Uterus (tissue), 4 donors: ENCODE results near the gene SIN3A. TPM values are rescaled to one million over a fixed set of nuclear protein-coding genes. Genes with fewer than 3 reads are reported as not detected.
A peak's percentile ranks its signal among the peaks of the same experiment; 100 is the strongest.
"Not testable (repeated sequence)": the region's sequence is repeated elsewhere in the genome, so short reads cannot be mapped to it uniquely, and the experiment has no call there.

Experiments used
- DNase-seq, 2 donors: peaks; one replicate each; pipeline ENCODE4 v3.0.0-alpha.2; 2019 to 2020
- H3K27ac ChIP-seq, 2 donors: fragments of 200-600 bp; sonication (generic); 1 replicate in 1 of 2; 2 replicates in 1 of 2; pipeline ENCODE4 v1.5.1; 2016 to 2018
- H3K27me3 ChIP-seq, 2 donors: fragments of 200-600 bp; sonication (generic); one replicate each; pipeline ENCODE4 v1.5.1; 2018 to 2019; ENCODE audit warnings: control low read depth in 1 of 2
- H3K36me3 ChIP-seq, 2 donors: fragments of 200-600 bp; sonication (generic); one replicate each; pipeline ENCODE4 v1.5.1; 2019; ENCODE audit warnings: control low read depth in 1 of 2
- H3K4me1 ChIP-seq, 2 donors: fragments of 200-600 bp; sonication (generic); one replicate each; pipeline ENCODE4 v1.5.1; 2018 to 2019; ENCODE audit warnings: control low read depth in 1 of 2
- H3K4me3 ChIP-seq, 2 donors: fragments of 200-600 bp; sonication (generic); 1 replicate in 1 of 2; 2 replicates in 1 of 2; pipeline ENCODE4 v1.5.1; 2018 to 2019; ENCODE audit warnings: mild to moderate bottlenecking in 1 of 2
- H3K9me3 ChIP-seq, 2 donors: fragments of 200-600 bp; sonication (generic); one replicate each; pipeline ENCODE4 v1.5.1; 2019; ENCODE audit warnings: control low read depth in 1 of 2
- POLR2A ChIP-seq, 2 donors: fragments of 450-650 bp; IDR thresholded peaks; one replicate each; pipeline ENCODE4 v1.6.1; 2016; ENCODE audit warnings: antibody characterized with exemption in 2 of 2, mild to moderate bottlenecking in 1 of 2, moderate library complexity in 1 of 2
- intact Hi-C: fragments of 100-400 bp; cut with DNase I; formaldehyde crosslinking; loops from one replicate; pipeline ENCODE4 v1.15.1; 2023; ENCODE audit warnings: low total_unique reads
- total RNA-seq, 4 donors: library from RNA; depleted of rRNA in 3 of 4; stranded (reverse); fragments of >200 nt in 3 of 4; gene quantifications; one replicate each; pipeline versions ENCODE4 v1.1.0 to v1.2.4, GENCODE V29; 2014 to 2023
- TF ChIP-seq, protein P1 (sequence below), 4 experiments: fragments of 200-600 bp in 2 of 4; fragments of 450-650 bp in 2 of 4; sonication (generic) in 2 of 4; IDR thresholded peaks; one replicate each; pipeline ENCODE4 v1.5.1; 2016 to 2019; ENCODE audit warnings: antibody characterized with exemption in 4 of 4, mild to moderate bottlenecking in 2 of 4, moderate library complexity in 1 of 4
- donor health status: DM: yes; HTN: yes; CAD: no.

SIN3A gene
- total RNA-seq, 4 donors from 2014 or later = 20.3 to 116 (median 55.2) TPM

DNA sequence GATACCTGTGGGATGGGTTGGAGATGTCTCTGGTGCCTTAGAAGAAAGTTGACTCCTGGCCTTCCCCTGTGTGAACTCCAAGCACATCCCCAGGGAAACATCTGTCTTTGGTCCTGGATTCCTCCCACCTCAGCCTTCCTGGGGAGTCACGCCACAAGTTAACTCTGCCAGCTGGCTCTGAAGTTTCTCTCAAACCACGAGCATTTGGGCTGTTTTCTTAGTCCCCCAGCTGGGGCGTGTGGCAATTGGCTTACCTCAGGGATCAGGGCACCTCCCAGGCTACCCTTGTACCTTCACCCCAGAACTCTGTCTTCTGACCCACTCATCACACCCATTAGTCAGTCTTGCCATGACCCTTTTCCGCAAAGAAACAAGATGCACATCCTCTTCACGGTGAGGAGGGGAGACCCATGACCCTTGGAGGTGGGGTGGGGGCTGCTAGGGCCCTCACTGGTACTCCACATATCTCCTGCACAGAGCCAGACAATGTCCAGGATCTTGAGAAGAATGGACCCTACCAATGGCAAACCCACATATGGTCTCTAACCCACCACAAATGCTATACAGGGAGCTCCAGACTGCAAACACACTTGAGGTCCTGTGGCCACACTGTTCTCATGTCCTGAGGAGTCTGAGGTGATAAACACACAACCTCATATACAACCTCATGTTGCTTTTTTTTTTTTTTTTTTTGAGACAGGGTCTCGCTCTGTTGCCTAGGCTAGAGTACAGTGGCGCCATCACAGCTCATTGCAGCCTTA lies 100.7 kb downstream of the SIN3A start:
- TF ChIP-seq, protein P1, sequence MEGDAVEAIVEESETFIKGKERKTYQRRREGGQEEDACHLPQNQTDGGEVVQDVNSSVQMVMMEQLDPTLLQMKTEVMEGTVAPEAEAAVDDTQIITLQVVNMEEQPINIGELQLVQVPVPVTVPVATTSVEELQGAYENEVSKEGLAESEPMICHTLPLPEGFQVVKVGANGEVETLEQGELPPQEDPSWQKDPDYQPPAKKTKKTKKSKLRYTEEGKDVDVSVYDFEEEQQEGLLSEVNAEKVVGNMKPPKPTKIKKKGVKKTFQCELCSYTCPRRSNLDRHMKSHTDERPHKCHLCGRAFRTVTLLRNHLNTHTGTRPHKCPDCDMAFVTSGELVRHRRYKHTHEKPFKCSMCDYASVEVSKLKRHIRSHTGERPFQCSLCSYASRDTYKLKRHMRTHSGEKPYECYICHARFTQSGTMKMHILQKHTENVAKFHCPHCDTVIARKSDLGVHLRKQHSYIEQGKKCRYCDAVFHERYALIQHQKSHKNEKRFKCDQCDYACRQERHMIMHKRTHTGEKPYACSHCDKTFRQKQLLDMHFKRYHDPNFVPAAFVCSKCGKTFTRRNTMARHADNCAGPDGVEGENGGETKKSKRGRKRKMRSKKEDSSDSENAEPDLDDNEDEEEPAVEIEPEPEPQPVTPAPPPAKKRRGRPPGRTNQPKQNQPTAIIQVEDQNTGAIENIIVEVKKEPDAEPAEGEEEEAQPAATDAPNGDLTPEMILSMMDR (IDR thresholded peaks at IDR 0.05) = no peak
- no peak for TF ChIP-seq POLR2A (IDR thresholded peaks at IDR 0.05)
- Histone ChIP-seq H3K36me3 (no peaks in the 10 kb centered on the region), H3K27me3 (no peaks in the 10 kb centered on the region), H3K4me3 (no peak overlapping the region), H3K27ac (no peak overlapping the region), H3K9me3 (no peaks in the 10 kb centered on the region), H3K4me1 (peaks cover 0 to 6% of the 10 kb centered on the region in 2 donors)
- intact Hi-C loops = no loop called here
- no peak for DNase-seq

DNA sequence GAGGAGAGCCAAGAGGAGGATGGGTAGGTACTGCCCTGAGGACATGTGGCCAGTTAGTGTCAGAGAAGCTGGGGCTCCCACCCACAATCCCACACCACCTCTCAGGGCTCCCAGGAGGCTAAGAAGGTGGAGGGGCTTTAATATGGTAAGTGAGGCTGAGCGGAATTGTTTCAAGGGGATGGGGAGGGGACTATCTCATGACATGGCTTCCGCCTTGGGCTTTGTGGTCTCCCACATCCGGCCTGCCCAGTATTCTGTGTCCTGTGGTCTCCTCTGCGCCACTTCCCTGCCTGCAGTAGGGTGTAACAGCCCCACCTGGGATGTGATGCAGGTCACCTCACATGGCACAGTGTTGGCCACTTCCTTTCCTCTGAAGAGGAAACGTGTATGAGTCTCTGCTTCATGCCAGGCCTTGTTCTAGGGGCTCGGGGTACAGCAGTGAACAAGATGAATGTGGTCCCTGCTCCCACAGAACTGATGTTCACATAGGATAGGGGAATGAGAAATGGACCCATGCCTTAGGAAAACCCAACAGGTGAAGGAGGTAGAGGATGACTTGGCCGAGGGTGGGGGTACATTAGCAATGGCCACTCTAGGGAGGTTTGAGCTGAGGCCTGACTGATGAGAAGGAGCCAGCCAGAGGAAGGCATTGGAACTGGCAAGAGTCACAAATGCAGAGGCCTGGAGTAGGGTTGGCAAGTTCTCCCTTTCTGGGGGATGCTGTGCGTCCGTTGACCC lies 101.5 kb downstream of the SIN3A start:
- intact Hi-C loops = no loop called here
- H3K27ac ChIP-seq = no peak overlapping the region
- H3K4me3 ChIP-seq = no peak overlapping the region
- no peaks in the 10 kb centered on the region for H3K36me3 ChIP-seq
- peaks cover 0 to 6% of the 10 kb centered on the region in 2 donors for H3K4me1 ChIP-seq
- DNase-seq = no peak
- no peaks in the 10 kb centered on the region for H3K9me3 ChIP-seq
- TF ChIP-seq POLR2A (IDR thresholded peaks at IDR 0.05) = no peak
- TF ChIP-seq, protein P1 (IDR thresholded peaks at IDR 0.05) = no peak
- H3K27me3 ChIP-seq = no peaks in the 10 kb centered on the region

DNA sequence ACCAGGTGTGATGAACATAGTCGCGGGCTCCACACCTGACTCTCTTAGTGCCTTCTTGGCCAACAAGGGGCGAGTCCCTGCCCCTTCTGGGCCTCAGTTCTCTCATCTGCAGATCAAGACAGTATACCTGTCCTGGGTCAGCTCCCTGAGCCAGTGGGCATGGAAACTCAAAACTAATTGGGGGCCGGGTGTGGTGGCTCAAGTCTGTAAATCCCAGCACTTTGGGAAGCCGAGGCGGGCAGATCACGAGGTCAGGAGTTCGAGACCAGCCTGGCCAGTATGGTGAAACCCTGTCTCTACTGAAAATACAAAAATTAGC lies 102.2 kb downstream of the SIN3A start:
- intact Hi-C loops, DNase-seq, H3K9me3 ChIP-seq, H3K36me3 ChIP-seq, H3K27me3 ChIP-seq, H3K4me3 ChIP-seq, H3K27ac ChIP-seq, H3K4me1 ChIP-seq: not testable (repeated sequence)

DNA sequence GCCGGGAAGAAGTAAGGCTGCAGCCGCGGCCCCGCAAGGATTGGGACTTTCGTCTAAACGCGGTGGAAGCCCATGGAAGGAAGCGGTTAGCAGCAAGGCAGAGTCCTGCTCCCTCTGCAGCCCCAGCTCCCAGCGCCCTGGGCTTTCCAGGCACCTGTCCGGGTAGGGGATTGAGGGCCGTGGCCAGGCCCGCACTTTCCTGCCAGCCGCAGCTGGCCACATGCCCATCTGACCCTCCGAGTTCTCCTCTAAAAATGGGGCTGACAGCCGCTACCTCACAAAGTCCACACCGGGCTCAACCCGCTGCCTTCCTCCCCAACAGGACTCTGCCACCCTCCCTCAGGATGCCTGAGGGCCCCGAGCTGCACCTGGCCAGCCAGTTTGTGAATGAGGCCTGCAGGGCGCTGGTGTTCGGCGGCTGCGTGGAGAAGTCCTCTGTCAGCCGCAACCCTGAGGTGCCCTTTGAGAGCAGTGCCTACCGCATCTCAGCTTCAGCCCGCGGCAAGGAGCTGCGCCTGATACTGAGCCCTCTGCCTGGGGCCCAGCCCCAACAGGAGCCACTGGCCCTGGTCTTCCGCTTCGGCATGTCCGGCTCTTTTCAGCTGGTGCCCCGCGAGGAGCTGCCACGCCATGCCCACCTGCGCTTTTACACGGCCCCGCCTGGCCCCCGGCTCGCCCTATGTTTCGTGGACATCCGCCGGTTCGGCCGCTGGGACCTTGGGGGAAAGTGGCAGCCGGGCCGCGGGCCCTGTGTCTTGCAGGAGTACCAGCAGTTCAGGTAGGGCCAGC lies 102.7 kb downstream of the SIN3A start:
- intact Hi-C loops = no loop called here
- TF ChIP-seq, protein P1 (IDR thresholded peaks at IDR 0.05) = no peak
- TF ChIP-seq POLR2A (IDR thresholded peaks at IDR 0.05) = no peak
- no peaks in the 10 kb centered on the region for H3K9me3 ChIP-seq
- no peaks in the 10 kb centered on the region for H3K36me3 ChIP-seq
- H3K27ac ChIP-seq = peak overlapping the region; percentile 66 to 70
- peaks cover 0 to 6% of the 10 kb centered on the region in 2 donors for H3K4me1 ChIP-seq
- DNase-seq = no peak
- H3K4me3 ChIP-seq = peak overlapping the region; percentile 61 to 91
- no peaks in the 10 kb centered on the region for H3K27me3 ChIP-seq

DNA sequence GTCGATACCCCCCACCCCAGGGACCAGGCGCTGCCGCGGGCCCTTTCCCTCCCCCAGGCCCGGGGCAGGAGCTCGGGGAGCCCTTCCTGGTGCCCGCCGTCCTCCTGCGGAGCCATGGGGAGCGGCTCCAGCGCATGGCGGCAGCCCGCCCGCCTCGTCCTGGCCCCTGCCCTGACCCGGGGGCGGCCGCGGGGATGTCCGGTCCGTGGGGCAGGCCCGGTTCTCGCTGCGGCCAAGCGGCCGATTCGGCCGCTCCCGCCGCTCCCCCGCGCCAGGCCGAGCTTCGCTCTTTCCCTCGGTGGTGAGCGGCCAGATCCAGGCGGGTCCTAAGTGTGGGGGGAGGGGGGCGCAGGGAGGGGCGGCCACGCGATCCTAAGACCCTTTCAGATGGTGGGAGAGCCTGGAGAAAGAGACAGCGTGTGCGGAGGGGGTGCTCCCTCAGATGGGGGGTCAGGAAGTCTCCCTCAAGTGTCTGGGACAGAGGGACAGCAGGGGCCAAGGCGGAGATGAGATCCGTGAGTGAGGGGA lies 103.4 kb downstream of the SIN3A start:
- TF ChIP-seq POLR2A (IDR thresholded peaks at IDR 0.05) = no peak
- TF ChIP-seq, protein P1 (IDR thresholded peaks at IDR 0.05) = no peak
- intact Hi-C loops = no loop called here
- no peak for DNase-seq
- Histone ChIP-seq H3K27ac (peak overlapping the region; percentile 66 to 70), H3K4me1 (peaks cover 0 to 6% of the 10 kb centered on the region in 2 donors), H3K9me3 (no peaks in the 10 kb centered on the region), H3K27me3 (no peaks in the 10 kb centered on the region), H3K4me3 (peak overlapping the region; percentile 61 to 91), H3K36me3 (no peaks in the 10 kb centered on the region)
